A549 (cell line): ENCODE data around the gene TMPRSS9. TPM values are rescaled to one million over a fixed set of nuclear protein-coding genes. Genes with fewer than 3 reads are reported as not detected.
A peak's percentile ranks its signal among the peaks of the same experiment; 100 is the strongest.

Experiments
- ATAC-seq, 2 experiments: fragments of 200-7000 bp in 1 of 2; fragments of >200 bp in 1 of 2; cut with Nextera tagmentation in 1 of 2; cut with Tn5 transposase in 1 of 2; 3 replicates each; pipeline versions ENCODE4 v1.8.0 to v1.9.1; 2018 to 2020; ENCODE audit warnings: mild to moderate bottlenecking in 1 of 2, moderate library complexity in 1 of 2
- CTCF ChIA-PET: fragments of 300-600 bp; sonication (Branson Sonifier 250); formaldehyde crosslinking; extraction: SDS; loops from one replicate; lab custom pipeline; 2021; ENCODE audit warnings: antibody characterized with exemption, inconsistent platforms; lab: Yijun Ruan, JAX
- POLR2A ChIA-PET: fragments of 350-600 bp; formaldehyde crosslinking; extraction: SDS; loops from one replicate; lab custom pipeline; 2021; ENCODE audit warnings: antibody characterized with exemption, inconsistent platforms; lab: Yijun Ruan, JAX
- DNase-seq, 2 experiments: peaks; one replicate each; pipeline versions ENCODE4 v3.0.0 to v3.0.0-alpha.2; 2011 to 2016; ENCODE audit warnings: low read depth in 1 of 2, low spot score in 1 of 2
- FAIRE-seq: peaks from 2 replicates; lab custom pipeline; 2011; peaks lifted over from hg19 to GRCh38; lab: Jason Lieb, UNC
- H3K27ac ChIP-seq, 2 experiments: fragments of >200 bp; sonication (Bioruptor Twin); formaldehyde crosslinking; 3 replicates each; pipeline ENCODE4 v1.5.1; 2016 to 2017
- H3K4me1 ChIP-seq: fragments of >200 bp; sonication (Bioruptor Twin); formaldehyde crosslinking; 3 replicates; pipeline ENCODE4 v1.6.1; 2016
- H3K4me2 ChIP-seq: fragments of >200 bp; sonication (Bioruptor Twin); formaldehyde crosslinking; 3 replicates; pipeline ENCODE4 v1.6.1; 2016
- H3K4me3 ChIP-seq: fragments of >200 bp; sonication (Bioruptor Twin); formaldehyde crosslinking; 3 replicates; pipeline ENCODE4 v1.5.1; 2016
- H3K9me3 ChIP-seq: fragments of >200 bp; sonication (Bioruptor Twin); formaldehyde crosslinking; 3 replicates; pipeline ENCODE4 v1.6.1; 2016
- CBX2 ChIP-seq: fragments of 200-600 bp; sonication (generic); IDR thresholded peaks from 2 replicates; pipeline ENCODE4 v1.6.1; 2016; ENCODE audit warnings: low read depth, mild to moderate bottlenecking, borderline replicate concordance
- EHMT2 ChIP-seq: fragments of 200-600 bp; sonication (generic); IDR thresholded peaks from 2 replicates; pipeline ENCODE4 v1.6.1; 2016; ENCODE audit warnings: antibody characterized with exemption, low read depth, mild to moderate bottlenecking, moderate library complexity
- EP300 ChIP-seq, 2 experiments: fragments of >200 bp; sonication (Bioruptor Twin); formaldehyde crosslinking; IDR thresholded peaks; 2 replicates in 1 of 2; 3 replicates in 1 of 2; pipeline ENCODE4 v1.6.1; 2016 to 2017
- FOSB ChIP-seq: fragments of 250-450 bp; sonication (Bioruptor Pico); IDR thresholded peaks from 2 replicates; pipeline ENCODE4 v1.5.0; 2020; ENCODE audit warnings: mild to moderate bottlenecking, moderate library complexity
- FOXS1 ChIP-seq: fragments of 250-450 bp; sonication (Bioruptor Pico); IDR thresholded peaks from 2 replicates; pipeline ENCODE4 v1.5.0; 2020; ENCODE audit warnings: mild to moderate bottlenecking, moderate library complexity
- HDAC2 ChIP-seq: fragments of 200-600 bp; sonication (generic); IDR thresholded peaks from 2 replicates; pipeline ENCODE4 v1.6.1; 2016
- HEYL ChIP-seq: fragments of 250-450 bp; sonication (Bioruptor Pico); IDR thresholded peaks from 2 replicates; pipeline ENCODE4 v1.8.0; 2021; ENCODE audit warnings: mild to moderate bottlenecking, moderate library complexity
- HOXA7 ChIP-seq: fragments of 250-450 bp; sonication (Bioruptor Pico); IDR thresholded peaks from 2 replicates; pipeline ENCODE4 v1.5.0; 2020; ENCODE audit warnings: mild to moderate bottlenecking, moderate library complexity
- KDM5A ChIP-seq: fragments of 200-600 bp; sonication (generic); IDR thresholded peaks from 2 replicates; pipeline ENCODE4 v1.6.1; 2016; ENCODE audit warnings: antibody characterized with exemption, mild to moderate bottlenecking
- MAZ ChIP-seq: fragments of 150-350 bp; IDR thresholded peaks from 2 replicates; pipeline ENCODE4 v1.6.1; 2014; ENCODE audit warnings: antibody characterized with exemption, low read depth, low read length, borderline replicate concordance
- MYC ChIP-seq: IDR thresholded peaks from 2 replicates; pipeline ENCODE4 v1.6.1; 2012; ENCODE audit warnings: mild to moderate bottlenecking, inconsistent platforms, low read length, improper control_type of control experiment, borderline replicate concordance
- POLR2AphosphoS2 ChIP-seq: conservative IDR thresholded peaks from 2 replicates; pipeline ENCODE4 v1.6.1; 2012; ENCODE audit warnings: low read length, improper control_type of control experiment, inconsistent platforms
- RAD21 ChIP-seq, 2 experiments: fragments of >200 bp in 1 of 2; sonication (Bioruptor Twin) in 1 of 2; formaldehyde crosslinking in 1 of 2; IDR thresholded peaks in 1 of 2; conservative IDR thresholded peaks in 1 of 2; 2 replicates in 1 of 2; 3 replicates in 1 of 2; pipeline ENCODE4 v1.6.1; 2012 to 2018; ENCODE audit warnings: inconsistent platforms in 1 of 2
- RARB ChIP-seq: fragments of 250-450 bp; sonication (Bioruptor Pico); IDR thresholded peaks from 2 replicates; pipeline ENCODE4 v1.8.0; 2021; ENCODE audit warnings: mild to moderate bottlenecking, moderate library complexity
- RFX5 ChIP-seq: fragments of 450-650 bp; IDR thresholded peaks from 2 replicates; pipeline ENCODE4 v1.7.1; 2014; ENCODE audit warnings: antibody characterized with exemption, mild to moderate bottlenecking, moderate library complexity
- SMC3 ChIP-seq: fragments of >200 bp; sonication (Bioruptor Twin); formaldehyde crosslinking; IDR thresholded peaks from 3 replicates; pipeline ENCODE4 v1.6.1; 2018; ENCODE audit warnings: inconsistent platforms
- TP53 ChIP-seq: fragments of 250-450 bp; sonication (Bioruptor Pico); IDR thresholded peaks from 2 replicates; pipeline ENCODE4 v1.5.0; 2021; ENCODE audit warnings: mild to moderate bottlenecking, moderate library complexity
- ZC3H11A ChIP-seq: fragments of 450-650 bp; IDR thresholded peaks from 2 replicates; pipeline ENCODE4 v1.6.1; 2014; ENCODE audit warnings: antibody characterized with exemption, mild to moderate bottlenecking
- ZFP36 ChIP-seq: fragments of 450-650 bp; IDR thresholded peaks from 2 replicates; pipeline ENCODE4 v1.6.1; 2014; ENCODE audit warnings: borderline replicate concordance; ENCODE audit not compliant: partially characterized antibody
- ZSCAN20 ChIP-seq: fragments of 250-450 bp; sonication (Bioruptor Pico); IDR thresholded peaks from 2 replicates; pipeline ENCODE4 v1.8.0; 2022; ENCODE audit warnings: mild to moderate bottlenecking, moderate library complexity
- WGBS: methylation state at CpG from one replicate; pipeline ENCODE4 v1.1.6; 2017; ENCODE audit errors: missing lambda C conversion rate; 5-methylcytosine and 5-hydroxymethylcytosine counted together
- polyA plus RNA-seq, 4 experiments: library from polyadenylated mRNA; depleted of rRNA in 3 of 4; stranded (reverse); fragments of >200 nt; fragmentation: RNase III in 1 of 4; extraction: RNeasy Plus Mini Kit Qiagen cat#74134 plus additional on column Dnase treatment in 1 of 4; gene quantifications; 2 replicates in 3 of 4; 3 replicates in 1 of 4; pipeline ENCODE4 v1.2.3, GENCODE V29; 2011 to 2017
- TF ChIP-seq, protein P1 (sequence below): fragments of 450-650 bp; IDR thresholded peaks from 2 replicates; pipeline ENCODE4 v1.6.1; 2014; ENCODE audit warnings: antibody characterized with exemption
- TF ChIP-seq, protein P2 (sequence below): fragments of 250-450 bp; sonication (Bioruptor Pico); IDR thresholded peaks from 2 replicates; pipeline ENCODE4 v1.5.0; 2020; ENCODE audit warnings: low read depth, mild to moderate bottlenecking, moderate library complexity
- TF ChIP-seq, protein P3 (sequence below): fragments of 250-450 bp; sonication (Bioruptor Pico); IDR thresholded peaks from 2 replicates; pipeline ENCODE4 v1.5.0; 2021; ENCODE audit warnings: mild to moderate bottlenecking, moderate library complexity, borderline replicate concordance
- TF ChIP-seq, protein P4 (sequence below): IDR thresholded peaks from 2 replicates; pipeline ENCODE4 v1.6.1; 2012

TMPRSS9 gene
- polyA plus RNA-seq, 2 of the 4 experiments (the other 2 are of a cell fraction): 0.01 TPM; not detected in 1

DNA sequence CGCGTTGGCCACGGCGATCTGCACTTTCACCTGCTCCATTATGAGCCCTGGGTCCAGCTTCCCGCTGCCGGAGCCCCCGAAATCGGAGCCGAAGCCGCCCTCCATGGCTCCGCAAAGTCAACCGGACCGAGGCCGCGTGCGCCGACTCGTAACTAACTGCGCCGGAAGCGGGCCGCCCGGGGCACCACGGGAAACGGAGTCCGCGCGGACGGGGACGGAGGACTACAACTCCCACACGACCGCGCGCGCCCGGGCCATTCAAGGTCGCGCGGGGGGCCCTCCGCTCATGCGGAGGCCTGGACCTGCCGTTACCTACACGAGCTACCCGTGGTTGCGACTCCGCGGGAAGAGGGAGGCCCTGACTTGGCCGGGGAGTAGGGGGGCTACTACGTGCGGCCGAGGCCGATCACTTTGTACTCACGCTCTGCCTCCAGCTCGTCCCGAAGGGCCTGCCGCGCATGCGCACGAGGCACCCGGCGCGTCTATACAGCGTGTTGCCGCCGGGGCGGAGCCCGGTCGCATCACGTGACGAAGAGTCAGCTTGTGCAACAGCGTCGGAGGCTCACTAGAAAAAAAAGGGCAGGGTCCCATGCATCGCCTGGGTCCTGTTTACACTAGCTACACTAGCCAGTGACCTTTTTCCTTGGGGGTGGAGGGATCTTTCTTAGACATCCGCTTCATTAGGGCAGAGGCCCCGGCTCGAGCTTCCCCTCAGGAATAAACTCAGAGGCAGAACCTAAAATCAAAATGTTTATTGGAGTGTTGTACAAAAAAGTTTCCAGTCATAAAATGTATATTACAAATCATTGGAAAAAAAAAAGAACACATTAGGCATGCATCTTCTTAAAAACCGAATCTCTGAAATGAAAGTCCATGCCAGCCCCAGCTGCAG lies 67.6 kb downstream of the TMPRSS9 start, which contains the start of gene TIMM13 (continued):
- TF ChIP-seq, protein P1, sequence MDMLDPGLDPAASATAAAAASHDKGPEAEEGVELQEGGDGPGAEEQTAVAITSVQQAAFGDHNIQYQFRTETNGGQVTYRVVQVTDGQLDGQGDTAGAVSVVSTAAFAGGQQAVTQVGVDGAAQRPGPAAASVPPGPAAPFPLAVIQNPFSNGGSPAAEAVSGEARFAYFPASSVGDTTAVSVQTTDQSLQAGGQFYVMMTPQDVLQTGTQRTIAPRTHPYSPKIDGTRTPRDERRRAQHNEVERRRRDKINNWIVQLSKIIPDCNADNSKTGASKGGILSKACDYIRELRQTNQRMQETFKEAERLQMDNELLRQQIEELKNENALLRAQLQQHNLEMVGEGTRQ: peak; percentile 96

DNA sequence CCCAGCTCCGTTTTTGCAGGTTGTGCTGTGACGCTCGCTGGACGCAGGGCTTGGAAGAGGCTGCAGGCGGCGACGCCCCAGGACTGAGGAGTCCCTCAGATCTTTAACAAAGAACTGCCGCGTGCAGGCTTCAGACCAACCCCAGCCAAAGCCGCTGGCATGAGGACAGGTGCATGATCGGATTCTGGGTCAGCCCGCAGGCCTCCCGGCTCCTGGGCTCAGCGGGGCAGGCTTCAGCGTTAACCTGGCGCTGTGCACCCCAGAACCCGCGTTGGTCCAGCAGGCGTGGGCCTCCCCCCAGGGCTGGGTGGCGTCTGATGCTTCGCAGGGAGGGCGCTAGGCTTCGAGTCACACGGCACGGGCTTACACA lies 68.2 kb downstream of the TMPRSS9 start:
- TF ChIP-seq, protein P2, sequence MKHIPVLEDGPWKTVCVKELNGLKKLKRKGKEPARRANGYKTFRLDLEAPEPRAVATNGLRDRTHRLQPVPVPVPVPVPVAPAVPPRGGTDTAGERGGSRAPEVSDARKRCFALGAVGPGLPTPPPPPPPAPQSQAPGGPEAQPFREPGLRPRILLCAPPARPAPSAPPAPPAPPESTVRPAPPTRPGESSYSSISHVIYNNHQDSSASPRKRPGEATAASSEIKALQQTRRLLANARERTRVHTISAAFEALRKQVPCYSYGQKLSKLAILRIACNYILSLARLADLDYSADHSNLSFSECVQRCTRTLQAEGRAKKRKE: no peak
- TF ChIP-seq, protein P3, sequence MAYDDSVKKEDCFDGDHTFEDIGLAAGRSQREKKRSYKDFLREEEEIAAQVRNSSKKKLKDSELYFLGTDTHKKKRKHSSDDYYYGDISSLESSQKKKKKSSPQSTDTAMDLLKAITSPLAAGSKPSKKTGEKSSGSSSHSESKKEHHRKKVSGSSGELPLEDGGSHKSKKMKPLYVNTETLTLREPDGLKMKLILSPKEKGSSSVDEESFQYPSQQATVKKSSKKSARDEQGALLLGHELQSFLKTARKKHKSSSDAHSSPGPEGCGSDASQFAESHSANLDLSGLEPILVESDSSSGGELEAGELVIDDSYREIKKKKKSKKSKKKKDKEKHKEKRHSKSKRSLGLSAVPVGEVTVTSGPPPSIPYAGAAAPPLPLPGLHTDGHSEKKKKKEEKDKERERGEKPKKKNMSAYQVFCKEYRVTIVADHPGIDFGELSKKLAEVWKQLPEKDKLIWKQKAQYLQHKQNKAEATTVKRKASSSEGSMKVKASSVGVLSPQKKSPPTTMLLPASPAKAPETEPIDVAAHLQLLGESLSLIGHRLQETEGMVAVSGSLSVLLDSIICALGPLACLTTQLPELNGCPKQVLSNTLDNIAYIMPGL (CRISPR knock-in tag): no peak
- TF ChIP-seq MYC (no peak), POLR2AphosphoS2 (no peak), FOSB (CRISPR knock-in tag) (no peak)
- TF ChIP-seq, protein P4, sequence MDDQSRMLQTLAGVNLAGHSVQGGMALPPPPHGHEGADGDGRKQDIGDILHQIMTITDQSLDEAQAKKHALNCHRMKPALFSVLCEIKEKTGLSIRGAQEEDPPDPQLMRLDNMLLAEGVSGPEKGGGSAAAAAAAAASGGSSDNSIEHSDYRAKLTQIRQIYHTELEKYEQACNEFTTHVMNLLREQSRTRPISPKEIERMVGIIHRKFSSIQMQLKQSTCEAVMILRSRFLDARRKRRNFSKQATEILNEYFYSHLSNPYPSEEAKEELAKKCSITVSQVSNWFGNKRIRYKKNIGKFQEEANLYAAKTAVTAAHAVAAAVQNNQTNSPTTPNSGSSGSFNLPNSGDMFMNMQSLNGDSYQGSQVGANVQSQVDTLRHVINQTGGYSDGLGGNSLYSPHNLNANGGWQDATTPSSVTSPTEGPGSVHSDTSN: no peak
- no peak for FAIRE-seq
- H3K4me2 ChIP-seq: peak overlapping the region; percentile 97
- 73% methylated on average over 15 of the region's 25 CpGs for WGBS
- peaks cover 17% of the 10 kb centered on the region; the same call in 2 of the 3 replicates for H3K4me1 ChIP-seq
- ChIA-PET CTCF (interaction anchor here (0.6 to 1.7 kb wide), 8 partner anchors 12 to 1229 kb away, joined by 3 to 10 read pairs (median 4); no protein-coding TSS in a partner anchor), POLR2A (interaction anchor here (0.7 to 1.9 kb wide), 8 partner anchors 9 to 277 kb away, joined by 3 to 16 read pairs (median 3); partner anchors contain the start of genes AP3D1, GADD45B and LMNB2)
- H3K9me3 ChIP-seq: no peaks in the 10 kb centered on the region
- no peak for DNase-seq
- peak overlapping the region; percentile 97 to 99; a peak in 5 of 6 replicates for H3K27ac ChIP-seq
- no peak overlapping the region for H3K4me3 ChIP-seq
- no peak for ATAC-seq

DNA sequence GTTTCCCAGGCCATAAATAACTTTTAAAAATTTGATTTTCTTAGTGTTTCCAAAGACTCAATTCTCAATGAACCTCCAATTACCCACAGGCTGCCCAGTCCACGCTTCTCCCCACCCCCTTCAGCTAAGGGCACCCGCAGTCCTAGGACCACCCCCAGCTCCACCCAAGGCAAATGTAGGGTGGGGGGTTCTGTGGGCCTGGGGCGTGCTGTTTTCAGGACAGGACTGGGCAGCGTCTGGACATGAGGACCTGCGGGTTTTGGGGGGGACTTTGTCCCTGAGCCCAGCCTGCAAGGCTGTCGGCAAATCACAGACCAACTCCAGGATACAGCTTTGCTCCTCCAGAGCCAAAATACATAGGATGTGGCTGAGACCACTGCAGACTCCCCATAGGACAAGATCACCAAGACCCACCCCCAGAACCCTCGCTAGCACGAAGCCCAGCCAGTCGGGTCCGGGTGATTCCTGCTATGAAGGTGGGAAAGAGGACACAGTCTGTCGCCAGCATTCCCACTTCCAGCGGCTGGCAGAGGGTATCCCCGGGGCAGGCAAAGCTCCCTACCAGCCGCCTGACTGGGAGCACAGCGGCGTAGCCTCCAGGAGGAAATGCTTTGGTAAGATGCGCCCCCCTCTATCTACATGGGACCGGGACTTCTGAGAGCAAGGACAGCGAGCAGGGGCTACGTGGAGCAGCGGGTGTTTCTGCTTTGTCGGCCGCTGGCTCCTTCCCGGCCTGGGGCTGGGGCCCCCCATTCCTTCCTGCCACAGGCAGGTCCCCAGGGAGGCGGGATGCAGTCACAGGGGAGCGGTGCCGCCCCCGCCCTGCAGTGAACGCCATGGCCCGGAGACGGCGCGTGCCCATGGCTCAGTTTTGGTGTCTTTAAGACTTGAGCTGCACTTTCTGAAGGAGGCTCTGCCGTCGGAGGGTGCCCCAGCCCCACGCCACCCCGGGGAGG lies 69.0 kb downstream of the TMPRSS9 start:
- peaks cover 17% of the 10 kb centered on the region; the same call in 2 of the 3 replicates for H3K4me1 ChIP-seq
- no peak for TF ChIP-seq TP53 (CRISPR knock-in tag)
- TF ChIP-seq FOXS1 (CRISPR knock-in tag): no peak
- no peak for TF ChIP-seq HDAC2
- TF ChIP-seq RAD21 (conservative IDR thresholded peaks at IDR 0.05 in 1 of 2, IDR thresholded peaks at IDR 0.05 in 1 of 2): no peak
- TF ChIP-seq POLR2AphosphoS2: no peak
- no peak for TF ChIP-seq RFX5
- TF ChIP-seq ZC3H11A: no peak
- no peak for TF ChIP-seq KDM5A
- TF ChIP-seq HOXA7 (CRISPR knock-in tag): no peak
- TF ChIP-seq SMC3: no peak
- no peak for TF ChIP-seq HEYL (CRISPR knock-in tag)
- no peak for TF ChIP-seq MAZ
- no peak for TF ChIP-seq CBX2
- TF ChIP-seq RARB: no peak
- no peak for TF ChIP-seq EHMT2
- TF ChIP-seq ZFP36: no peak
- TF ChIP-seq EP300 (IDR thresholded peaks at IDR 0.05): no peak
- TF ChIP-seq ZSCAN20 (CRISPR knock-in tag): no peak
- FAIRE-seq: no peak
- POLR2A ChIA-PET: interaction anchor here (1.6 kb wide), 1 partner anchor 182 kb away, joined by 6 read pairs; no protein-coding TSS in a partner anchor
- DNase-seq: no peak
- H3K4me2 ChIP-seq: no peak overlapping the region
- no peaks in the 10 kb centered on the region for H3K9me3 ChIP-seq
- H3K27ac ChIP-seq: no peak overlapping the region
- 93% methylated on average over 23 of the region's 37 CpGs for WGBS
- no peak overlapping the region for H3K4me3 ChIP-seq
- ATAC-seq: no peak
- CTCF ChIA-PET: interaction anchor here (0.7 to 1.3 kb wide), 2 partner anchors 185 to 515 kb away, joined by 3 read pairs; no protein-coding TSS in a partner anchor
